ENCODE data around the gene BTN3A1. TPM values are rescaled to one million over a fixed set of nuclear protein-coding genes. Genes with fewer than 3 reads are reported as not detected.
A peak's percentile ranks its signal among the peaks of the same experiment; 100 is the strongest.

BTN3A1 gene
- total and polyA plus RNA-seq, 10 of the 15 experiments (the other 5 are each of a cell fraction or from before 2014, with no cell fraction given) = 5.6 to 60.1 (median 16.1) TPM

- WGBS (ENCODE audit: insufficient coverage, insufficient replicate concordance, low lambda C conversion rate, missing lambda C conversion rate) = 2% methylated on average over 7 of the region's 7 CpGs
- in situ Hi-C loops (cut with MboI) (no loop called here), intact Hi-C loops (cut with micrococcal nuclease; ENCODE audit: unreplicated experiment) (no loop called here)
- SMC1A ChIA-PET (ENCODE audit: uncharacterized antibody, unreplicated experiment) = interaction anchor here (0.8 to 5.0 kb wide), 14 partner anchors 9 to 153 kb away, joined by 3 to 15 read pairs (median 6); no protein-coding TSS in a partner anchor
- Histone ChIP-seq H2AFZ (ENCODE audit: control insufficient read depth, low read depth, low read length) (peak overlapping the region; percentile 92), H3K4me1 (ENCODE audit: control insufficient read depth, insufficient read depth, low read length) (peaks cover 31% of the 10 kb centered on the region), H3K9me3 (replicated peaks; ENCODE audit: control insufficient read depth, insufficient read depth, low read length) (no peaks in the 10 kb centered on the region), H3K4me3 (peak overlapping the region; percentile 89), H3K36me3 (ENCODE audit: control insufficient read depth in 2 of 2, insufficient read depth in 2 of 2, low read length in 1 of 2) (peaks cover 3 to 9% of the 10 kb centered on the region in 2 experiments; a peak in 3 of 4 replicates), H3K79me2 (ENCODE audit: control insufficient read depth, insufficient read depth, low read length) (peaks cover 29% of the 10 kb centered on the region), H3K27me3 (replicated peaks in 1 of 2; ENCODE audit: control insufficient read depth in 2 of 2, insufficient read depth in 2 of 2, low read length in 1 of 2) (no peaks in the 10 kb centered on the region), H4K20me1 (ENCODE audit: control insufficient read depth, insufficient read depth) (no peaks in the 10 kb centered on the region), H3K27ac (ENCODE audit: control insufficient read depth, insufficient read depth) (peak overlapping the region; percentile 86), H3K9ac (ENCODE audit: control insufficient read depth, insufficient read depth, low read length) (peak overlapping the region; percentile 81), H3K4me2 (ENCODE audit: control insufficient read depth, insufficient read depth) (peak overlapping the region; percentile 46)
- RAD21 ChIA-PET (ENCODE audit: unreplicated experiment) = interaction anchor here (1.4 to 1.5 kb wide), 3 partner anchors 9 to 19 kb away, joined by 3 to 5 read pairs (median 4); no protein-coding TSS in a partner anchor
- no TSS peak for BruUV-seq (replicated peaks)
- POLR2A ChIA-PET = interaction anchor here (0.9 to 3.0 kb wide), 10 partner anchors 9 to 150 kb away, joined by 3 to 10 read pairs (median 4); no protein-coding TSS in a partner anchor
- CTCF ChIA-PET = interaction anchor here (0.6 to 2.6 kb wide), 4 partner anchors 17 to 210 kb away, joined by 3 to 6 read pairs (median 4); no protein-coding TSS in a partner anchor
- no peak for FAIRE-seq
- peak; percentile 70 for ATAC-seq
- DNase-seq (ENCODE audit: low read depth, low spot score) = no peak
- no peak for TF ChIP-seq E2F8 (IDR thresholded peaks at IDR 0.05; ENCODE audit: low read depth, partially characterized antibody)
- TF ChIP-seq NFYB (IDR thresholded peaks at IDR 0.05; ENCODE audit: insufficient read depth, low read depth, low read length) = 0 out of 2 replicates have a peak, but pooled peaks have one; percentile 12
- TF ChIP-seq BCLAF1 (IDR thresholded peaks at IDR 0.05) = no peak
- no peak for TF ChIP-seq RFX5 (IDR thresholded peaks at IDR 0.05; ENCODE audit: low read depth, low read length)
- no peak for TF ChIP-seq ZNF622 (IDR thresholded peaks at IDR 0.05)
- no peak for TF ChIP-seq IRF5 (IDR thresholded peaks at IDR 0.05; ENCODE audit: borderline replicate concordance)
- TF ChIP-seq GATAD2B (conservative IDR thresholded peaks at IDR 0.05; ENCODE audit: low read depth) = 0 out of 2 replicates have a peak, but pooled peaks have one; percentile 37
- TF ChIP-seq RBBP5 (conservative IDR thresholded peaks at IDR 0.05) = no peak
- no peak for TF ChIP-seq SUPT20H (IDR thresholded peaks at IDR 0.05; ENCODE audit: borderline replicate concordance, control insufficient read depth, low read depth, low read length)
- no peak for TF ChIP-seq MXI1 (IDR thresholded peaks at IDR 0.05; ENCODE audit: low read depth, low read length)
- no peak for TF ChIP-seq DPF2 (IDR thresholded peaks at IDR 0.05)
- TF ChIP-seq PKNOX1 (IDR thresholded peaks at IDR 0.05) = peak; percentile 91
These were observed 18.3 kb upstream of the BTN3A1 start for GRCh38 chr6:26383624-26384417.
